Endothelial cell of hepatic sinusoid (primary cell): ENCODE measurements around the gene COP1.

Experiments used
- in situ Hi-C: cut with HindIII; loops from 2 replicates; pipeline ENCODE4 v1.10.0; 2017; ENCODE audit warnings: low sequenced_read_pairs

The COP1 gene

DNA sequence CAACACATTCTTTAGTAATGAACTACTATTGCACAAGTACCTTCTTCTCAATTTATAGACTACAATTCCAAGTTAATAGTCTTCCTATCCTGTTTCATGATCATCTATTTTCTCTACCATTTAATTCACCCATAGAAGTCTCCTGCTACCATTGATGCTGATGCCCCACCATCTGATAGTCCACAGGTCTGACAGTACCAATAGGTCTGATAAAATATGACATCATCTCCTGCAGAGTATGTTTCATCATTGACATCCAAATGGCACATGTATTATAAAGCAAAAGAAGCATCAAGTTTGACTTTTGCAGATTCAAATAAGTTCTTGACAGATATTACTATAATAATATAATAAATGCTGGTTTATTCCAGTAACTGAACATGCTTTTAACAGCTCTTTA lies 5.5 kb downstream of the COP1 start:
- in situ Hi-C loops, result no loop called here

DNA sequence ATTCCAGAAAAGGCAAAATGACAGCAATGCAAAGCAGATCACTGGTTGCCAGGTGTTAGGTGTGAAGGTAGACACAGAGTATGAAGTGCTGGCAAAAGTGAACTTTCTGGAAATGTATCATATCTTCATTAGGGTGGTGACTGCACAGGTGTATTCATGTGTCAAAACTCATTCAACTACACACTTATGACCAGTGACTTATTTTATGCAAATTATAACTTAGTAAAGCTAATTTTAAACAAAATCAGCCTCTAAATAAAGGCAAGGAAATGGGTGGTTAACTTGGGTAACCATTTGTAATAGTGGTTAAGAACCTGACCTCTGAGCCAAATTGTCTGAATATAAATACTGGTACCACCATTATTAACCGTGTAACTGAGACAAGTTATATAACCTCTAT lies 7.4 kb downstream of the COP1 start:
- in situ Hi-C loops, result no loop called here

DNA sequence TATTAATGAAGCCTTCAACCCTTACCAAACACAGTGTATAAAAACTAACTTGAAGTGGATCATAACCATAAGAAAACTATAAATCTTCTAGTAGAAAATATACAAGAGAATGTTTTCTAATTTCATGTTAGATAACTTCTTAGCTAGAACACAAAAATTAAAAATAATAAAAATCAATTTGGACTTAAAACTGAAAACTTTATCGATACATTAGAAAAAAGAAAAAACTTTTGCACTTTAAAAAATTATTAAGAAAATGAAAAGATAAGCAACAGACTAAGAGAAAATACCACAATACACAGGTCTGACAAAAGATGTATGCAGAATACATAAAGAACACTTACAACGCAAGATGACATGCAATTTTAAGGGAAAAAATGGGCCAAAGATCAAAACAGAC lies 8.7 kb downstream of the COP1 start:
- in situ Hi-C loops, result no loop called here

DNA sequence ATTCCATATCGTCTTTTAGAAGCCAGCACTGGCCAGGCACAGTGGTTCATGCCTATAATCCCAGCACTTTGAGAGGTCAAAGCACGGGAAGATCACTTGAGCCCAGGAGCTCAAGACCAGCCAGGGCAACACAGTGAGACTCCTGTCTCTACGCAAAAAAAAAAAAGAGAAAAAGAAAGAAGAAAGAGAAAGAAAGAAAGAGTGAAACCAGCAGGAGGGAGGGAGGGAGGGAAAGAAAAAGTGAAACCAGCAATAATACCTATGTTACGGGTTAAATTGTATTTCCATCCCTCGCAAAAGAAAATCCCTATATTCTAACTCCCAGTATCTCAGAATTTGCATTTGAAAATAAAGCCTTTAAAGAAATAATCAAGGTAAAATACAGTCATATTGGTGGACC lies 10.4 kb downstream of the COP1 start:
- in situ Hi-C loops, result no loop called here

DNA sequence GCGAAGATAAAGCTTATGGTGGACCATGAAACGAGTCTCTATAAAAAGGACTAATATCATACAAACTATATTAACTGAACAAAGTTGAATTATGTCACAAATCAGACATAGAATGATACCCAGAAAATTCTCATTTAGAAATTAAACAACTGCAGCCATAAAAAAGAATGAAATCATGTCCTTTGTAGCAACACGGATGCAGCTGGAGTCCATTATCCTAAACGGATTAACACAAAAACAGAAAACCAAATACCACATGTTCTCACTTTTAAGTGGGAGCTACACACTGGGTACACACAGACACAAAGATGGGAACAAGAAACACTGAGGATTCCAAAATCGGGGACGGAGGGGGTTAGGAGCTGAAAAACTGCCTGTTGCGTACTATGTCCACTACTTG lies 11.5 kb downstream of the COP1 start:
- in situ Hi-C loops, result no loop called here

DNA sequence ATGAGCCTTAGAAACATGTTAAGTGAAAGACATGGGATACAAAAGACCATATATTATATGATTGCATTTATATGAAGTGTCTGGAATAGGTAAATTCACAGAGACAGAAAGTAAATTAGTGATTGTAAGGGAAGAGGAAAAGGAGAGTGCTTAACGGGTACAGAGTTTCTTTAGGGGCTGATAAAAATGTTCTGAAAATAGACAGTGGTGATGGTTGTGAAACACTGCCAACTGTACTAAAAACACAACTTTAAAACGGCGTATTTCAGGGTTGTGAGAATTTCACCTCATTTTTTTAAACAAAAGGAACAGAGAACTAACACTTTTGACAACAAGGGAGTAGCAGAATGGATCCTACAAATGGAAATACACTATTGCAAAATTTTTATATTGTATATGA lies 13.4 kb downstream of the COP1 start:
- in situ Hi-C loops, result no loop called here

DNA sequence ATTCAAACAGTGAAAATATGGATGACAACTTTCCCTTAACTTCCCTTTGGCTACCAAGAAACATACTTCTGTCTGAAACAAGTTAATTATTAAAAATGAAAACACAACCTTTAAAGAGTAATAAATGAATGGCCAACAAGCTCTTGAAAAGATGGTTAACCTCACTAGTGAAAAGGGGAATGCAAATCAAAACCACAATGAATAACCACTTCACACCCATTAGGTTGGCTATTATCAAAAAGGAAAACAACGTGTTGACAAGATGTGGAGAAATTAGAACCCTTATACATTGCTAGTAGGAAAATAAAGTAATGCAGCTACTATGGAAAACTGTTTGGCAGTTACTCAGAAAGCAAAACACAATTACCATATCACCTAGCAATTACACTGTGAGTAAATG lies 14.1 kb downstream of the COP1 start:
- in situ Hi-C loops, result no loop called here

DNA sequence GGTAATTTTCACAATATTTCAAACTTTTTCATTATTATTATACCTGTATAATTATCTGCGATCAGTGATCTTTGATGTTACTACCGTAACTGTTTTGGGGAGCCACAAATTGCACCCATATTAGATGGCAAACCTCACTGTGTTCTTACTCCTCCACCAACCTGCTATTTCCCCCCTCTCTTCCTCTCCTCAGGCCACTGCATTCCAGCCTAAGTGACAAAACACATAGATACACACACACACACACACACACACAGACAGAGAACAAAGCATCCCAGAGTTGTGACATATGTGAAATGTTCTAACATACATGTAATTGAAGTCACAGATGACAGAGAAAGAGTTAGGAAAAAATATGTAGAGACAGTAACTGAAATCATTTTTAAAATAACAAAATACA lies 18.5 kb downstream of the COP1 start:
- in situ Hi-C loops, result no loop called here

DNA sequence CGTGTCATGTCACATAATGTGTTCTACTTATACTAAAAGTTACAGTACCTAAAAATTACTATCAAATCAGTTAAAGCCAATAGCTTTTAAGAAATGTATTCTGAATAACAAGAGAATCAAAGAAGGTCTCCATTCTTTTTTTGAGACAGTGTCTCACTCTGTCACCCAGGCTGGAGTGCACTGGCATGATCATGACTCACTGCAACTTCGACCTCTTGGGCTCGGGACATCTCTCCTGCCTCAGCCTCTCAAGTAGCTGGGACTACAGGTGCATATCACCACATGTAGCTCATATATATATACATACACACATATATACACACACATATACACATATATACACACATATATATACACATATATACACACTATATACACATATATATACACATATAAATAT lies 20.1 kb downstream of the COP1 start:
- in situ Hi-C loops, result no loop called here

DNA sequence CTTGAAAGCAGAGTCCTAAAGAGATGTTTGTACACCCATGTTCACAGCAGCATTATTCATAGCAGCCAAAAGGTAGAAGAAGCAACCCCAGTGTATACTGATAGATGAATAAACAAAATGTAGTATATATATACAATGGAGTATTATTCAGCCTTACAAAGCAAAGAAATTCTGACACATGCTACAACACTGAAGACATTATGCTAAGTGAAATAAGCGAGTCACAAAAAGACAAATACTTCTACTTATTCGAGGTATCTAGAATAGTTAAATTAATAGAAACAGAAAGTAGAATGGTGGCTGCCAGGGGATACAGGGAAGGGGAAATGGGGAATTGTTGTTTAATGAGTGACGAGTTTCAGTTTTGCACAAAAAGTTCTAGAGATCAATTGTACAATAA lies 23.5 kb downstream of the COP1 start:
- in situ Hi-C loops, result no loop called here

DNA sequence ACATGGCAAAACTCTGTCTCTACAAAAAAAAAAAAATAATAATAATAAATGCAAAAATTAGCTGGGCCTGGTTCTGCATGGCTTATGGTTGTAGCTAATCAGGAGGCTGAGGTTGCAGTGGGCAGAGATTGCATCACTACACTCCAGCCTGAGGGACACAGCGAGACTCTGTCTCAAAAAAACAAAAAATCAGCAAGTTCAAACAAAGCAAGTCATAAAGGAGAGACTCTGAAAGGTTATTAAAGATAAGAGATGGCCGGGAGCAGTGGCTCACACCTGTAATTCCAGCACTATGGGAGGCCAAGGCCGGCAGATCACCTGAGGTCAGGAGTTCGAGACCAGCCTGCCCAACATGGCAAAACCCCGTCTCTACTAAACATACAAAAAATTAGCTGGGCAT lies 28.8 kb downstream of the COP1 start:
- in situ Hi-C loops, result no loop called here

DNA sequence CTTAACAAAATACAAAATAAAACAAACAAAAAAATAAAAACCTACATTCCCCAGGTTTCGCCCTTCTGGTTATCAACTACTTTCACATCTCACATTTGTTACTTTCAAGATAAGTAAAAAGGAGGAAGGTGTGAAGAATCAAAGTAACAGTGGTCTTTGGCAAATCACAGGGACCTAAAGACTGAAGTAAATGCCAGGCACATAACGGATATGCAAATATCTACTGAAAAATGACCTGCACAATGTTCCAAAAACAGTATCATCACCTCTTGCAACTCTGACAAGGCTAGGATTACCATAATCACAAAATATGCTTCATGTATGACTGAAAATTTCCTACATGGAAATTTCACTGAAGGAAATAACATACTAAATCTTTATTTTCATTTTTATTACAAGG lies 29.3 kb downstream of the COP1 start:
- in situ Hi-C loops, result no loop called here

DNA sequence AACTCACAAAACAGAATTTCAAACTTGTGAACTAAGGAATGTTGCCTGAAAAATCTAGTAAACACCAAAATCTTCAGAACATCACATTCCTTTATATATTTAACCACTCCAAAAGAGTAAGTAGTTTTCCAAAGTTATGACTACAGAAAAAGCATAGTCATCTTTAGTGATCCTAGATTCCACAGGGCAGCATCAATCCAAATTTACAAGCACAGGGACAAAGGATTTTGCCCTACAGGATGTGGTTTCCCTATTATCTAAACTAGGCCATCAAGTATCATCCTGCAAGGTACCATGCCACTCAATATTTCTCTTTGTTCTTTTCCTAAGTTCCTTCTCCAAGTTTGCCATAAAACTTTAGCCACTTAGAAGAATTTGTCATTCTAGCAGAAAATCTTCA lies 33.0 kb downstream of the COP1 start:
- in situ Hi-C loops, result no loop called here

DNA sequence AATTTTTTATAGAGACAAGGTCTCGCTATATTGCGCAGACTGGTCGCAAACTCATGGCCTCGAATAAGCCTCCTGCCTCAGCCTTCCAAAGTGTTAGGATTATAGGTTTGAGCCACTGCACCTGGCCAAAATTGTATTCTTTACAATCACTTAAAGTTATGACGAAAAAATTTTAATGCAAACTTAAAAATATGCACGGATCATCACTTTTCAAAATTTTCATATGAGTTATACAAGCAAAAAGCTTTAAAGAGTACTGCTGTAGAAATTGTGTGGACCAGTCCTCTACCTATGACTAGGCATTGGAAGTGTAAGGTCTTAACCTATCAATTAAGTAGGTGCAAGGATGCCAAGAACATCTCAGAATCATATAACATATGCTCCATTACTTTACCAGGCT lies 34.9 kb downstream of the COP1 start:
- in situ Hi-C loops, result no loop called here

DNA sequence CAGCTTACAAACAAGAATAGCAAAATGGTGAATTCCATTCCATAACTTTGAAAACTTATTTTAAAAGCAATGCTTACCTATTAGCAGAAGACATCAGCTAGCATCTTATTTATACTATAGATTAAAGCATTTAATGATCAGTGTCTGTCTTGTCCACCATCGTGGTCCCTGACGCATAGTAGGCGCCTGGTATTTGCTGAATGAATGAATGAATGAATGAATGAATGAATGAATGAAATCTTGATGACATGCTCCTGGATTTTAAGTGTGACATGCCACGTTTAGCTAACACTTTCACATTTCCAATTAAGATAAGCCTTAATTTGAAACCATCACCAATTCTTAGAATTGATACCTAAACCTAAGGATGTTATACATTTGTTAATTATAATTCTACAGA lies 39.9 kb downstream of the COP1 start:
- in situ Hi-C loops, result no loop called here

DNA sequence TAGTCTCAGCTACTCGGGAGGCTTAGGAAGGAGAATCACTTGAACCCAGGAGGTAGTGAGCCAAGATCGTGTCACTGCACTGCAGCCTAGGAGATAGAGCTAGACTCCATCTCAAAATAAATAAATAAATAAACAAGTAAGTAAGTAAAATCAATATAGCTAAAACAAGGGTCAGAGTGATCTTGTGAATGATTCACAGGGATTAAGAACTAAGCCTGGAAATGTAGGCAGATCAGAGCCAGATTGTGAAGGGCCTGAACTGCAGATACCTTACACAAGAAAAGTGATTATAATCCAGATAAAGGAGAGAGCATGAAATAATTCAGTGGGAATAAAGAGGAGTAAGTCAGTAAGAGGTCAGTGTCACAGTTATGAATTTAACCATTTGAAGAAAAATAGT lies 41.5 kb downstream of the COP1 start:
- in situ Hi-C loops, result no loop called here

DNA sequence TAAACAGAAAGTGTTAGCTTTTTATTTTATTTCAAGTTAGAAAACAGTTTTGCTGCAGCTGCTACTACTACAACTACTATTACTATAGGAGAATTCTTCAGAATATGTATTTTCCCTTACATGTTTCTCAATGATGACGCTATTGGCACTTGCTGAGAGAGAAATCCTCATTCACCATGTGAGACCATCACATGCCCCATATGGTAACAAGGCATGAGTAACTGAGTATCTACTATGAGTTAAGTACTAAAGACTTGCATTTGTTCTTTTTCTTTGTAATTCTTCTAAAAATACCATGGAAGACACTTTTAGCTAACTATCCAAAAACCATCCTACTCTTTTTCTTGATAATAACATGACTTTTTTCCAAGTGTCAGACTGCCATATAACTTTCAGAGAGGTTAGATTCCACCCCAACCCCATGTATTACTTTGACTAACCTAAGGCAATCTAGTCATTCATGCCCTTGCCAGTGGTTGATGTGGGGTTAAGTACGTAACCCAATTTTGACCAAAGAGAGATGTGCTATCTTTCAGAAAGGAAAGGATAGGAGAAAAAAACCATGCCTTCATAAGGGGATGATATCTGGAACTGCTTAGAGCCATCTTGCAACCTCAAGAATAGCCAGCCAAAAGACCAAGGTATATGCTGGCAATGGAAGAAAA lies 42.9 kb downstream of the COP1 start:
- in situ Hi-C loops, result no loop called here

DNA sequence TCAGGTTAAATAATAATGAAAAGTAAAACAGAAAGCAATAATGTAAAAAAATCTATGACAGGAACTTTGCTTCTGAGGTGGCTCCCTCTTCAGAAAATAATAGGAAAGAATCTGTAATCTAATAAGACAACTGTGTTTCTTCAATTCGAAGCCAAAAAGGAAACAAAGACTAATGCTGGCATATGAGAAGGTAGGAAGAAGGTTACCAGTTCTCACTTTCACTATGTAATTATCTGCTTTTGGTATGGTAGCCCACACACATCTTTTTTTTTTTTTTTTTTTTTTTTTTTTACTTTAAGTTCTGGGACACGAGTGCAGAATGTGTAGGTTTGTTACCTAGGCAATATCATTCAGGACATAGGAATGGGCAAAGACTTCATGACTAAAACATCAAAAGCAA lies 47.1 kb downstream of the COP1 start:
- in situ Hi-C loops, result no loop called here

DNA sequence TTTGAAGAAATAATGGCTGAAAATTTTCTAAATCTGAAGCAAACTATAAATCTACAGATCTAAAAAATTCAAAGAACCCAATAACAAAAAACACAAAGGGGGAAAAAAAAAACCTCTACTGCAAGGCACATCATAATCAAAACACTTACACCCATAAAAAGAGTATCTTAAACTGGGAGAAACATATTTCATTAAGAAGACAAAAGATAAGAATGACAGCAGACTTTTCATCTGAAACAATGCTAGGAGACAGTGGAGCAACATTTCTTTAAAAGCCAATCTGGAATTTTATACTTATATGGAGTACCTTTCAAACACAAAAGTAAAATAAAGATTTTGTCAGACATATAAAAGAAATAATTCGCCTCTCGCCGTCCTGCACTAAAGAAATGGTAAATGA lies 49.1 kb downstream of the COP1 start:
- in situ Hi-C loops, result no loop called here

DNA sequence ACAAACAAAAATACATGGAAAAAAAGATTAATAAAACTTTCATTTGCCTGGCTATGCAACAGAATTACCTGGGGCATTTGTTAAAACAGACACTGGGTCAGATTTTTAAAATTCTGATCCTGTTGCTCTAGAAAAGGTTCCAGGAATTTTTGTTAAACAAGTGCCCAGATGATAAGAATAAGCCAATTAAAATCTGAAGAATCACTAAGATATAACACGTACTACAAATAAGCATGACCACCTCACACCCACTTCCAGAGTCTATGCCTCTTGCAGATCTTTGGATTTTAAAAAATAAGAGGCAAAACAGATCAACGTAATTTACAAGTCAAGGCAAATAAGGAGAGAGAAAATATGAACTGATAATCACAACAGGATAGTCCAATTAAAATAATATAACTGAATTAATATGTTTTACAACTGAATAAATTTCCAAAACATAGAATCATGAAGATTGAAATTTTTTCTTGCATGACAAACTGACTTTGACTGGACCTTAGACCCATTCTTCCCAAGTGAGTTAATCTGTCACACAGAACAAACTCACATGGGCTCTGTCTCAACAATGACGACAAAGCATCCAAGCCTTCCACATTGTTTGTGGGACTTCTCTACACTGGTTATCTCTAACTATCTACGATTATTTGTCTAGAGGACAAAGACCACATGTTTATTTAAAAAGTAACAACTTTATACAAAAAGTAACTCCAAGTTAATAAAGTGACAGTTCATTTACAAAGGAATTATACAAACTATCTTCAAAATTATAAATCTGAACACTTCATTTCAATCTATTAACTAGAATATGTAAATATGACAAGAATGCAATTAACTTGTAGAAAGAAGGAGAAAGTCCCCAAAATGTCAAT lies 56.9 kb downstream of the COP1 start:
- in situ Hi-C loops, result no loop called here

DNA sequence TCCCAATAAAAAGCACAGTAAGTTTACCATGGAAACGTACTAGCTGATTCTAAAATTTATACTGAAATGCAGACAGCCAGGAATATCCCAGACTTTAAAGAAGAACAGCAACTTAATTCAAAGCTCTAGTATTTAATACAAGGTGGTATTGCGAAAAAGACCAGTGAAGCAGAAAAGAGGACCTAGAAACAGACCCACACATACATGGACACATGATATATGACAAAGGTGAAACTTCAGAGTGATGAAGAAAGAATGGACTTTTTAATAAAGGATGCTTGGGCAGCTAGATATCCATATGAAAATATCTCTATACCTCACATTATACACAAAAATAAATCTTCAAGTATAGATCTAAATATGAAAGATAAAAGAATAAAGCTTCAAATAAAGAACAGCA lies 62.6 kb downstream of the COP1 start:
- in situ Hi-C loops, result no loop called here

DNA sequence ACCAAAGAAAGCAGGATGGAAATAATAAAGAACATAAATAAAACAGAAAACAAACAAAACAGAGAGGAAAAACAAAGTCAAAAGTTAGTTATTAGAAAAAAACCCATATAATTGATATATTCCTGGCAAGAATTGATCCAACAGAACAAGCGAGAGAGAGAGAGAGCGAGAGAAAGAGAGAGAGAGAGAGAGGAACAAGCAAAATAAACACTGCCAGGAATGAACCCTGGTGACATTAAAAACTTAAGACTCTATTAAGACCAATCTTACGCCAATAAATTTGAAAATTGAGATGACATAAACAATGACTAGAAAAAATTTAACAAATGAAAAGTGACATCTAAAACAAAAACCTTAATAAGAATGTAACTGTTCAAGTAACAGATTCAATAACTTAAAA lies 64.1 kb downstream of the COP1 start:
- in situ Hi-C loops, result no loop called here

DNA sequence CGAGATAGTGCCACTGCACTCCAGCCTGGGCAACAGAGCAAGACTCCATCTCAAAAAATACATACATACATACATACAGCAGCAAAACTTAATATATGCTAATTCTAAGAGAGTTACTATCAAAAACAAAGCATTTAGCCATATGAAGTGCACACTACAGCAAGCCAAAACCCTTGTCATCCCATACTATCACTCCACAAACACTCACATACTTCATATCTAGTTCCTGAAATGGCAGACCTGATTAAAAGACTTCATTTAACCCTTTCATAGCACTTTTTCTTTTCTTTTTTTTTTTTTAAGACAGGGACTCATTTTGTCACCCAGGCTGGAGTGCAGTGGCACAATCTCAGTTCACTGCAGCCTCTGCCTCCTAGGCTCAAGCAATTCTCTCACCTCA lies 65.6 kb downstream of the COP1 start:
- in situ Hi-C loops, result no loop called here
